Nephron progenitor cell (in vitro differentiated cells): ENCODE data around the gene NRSN1.

Source experiments
- DNase-seq: peaks from one replicate; pipeline ENCODE4 v3.0.0; 2021
- H3K27ac Mint-ChIP-seq: 2 replicates; pipeline ENCODE4 v1.8.0; 2021; ENCODE audit warnings: mild to moderate bottlenecking, moderate library complexity, mixed read lengths
- H3K27me3 Mint-ChIP-seq: 2 replicates; pipeline ENCODE4 v1.8.0; 2021; ENCODE audit warnings: mild to moderate bottlenecking, low read depth, mixed read lengths; ENCODE audit not compliant: poor library complexity
- H3K36me3 Mint-ChIP-seq: 2 replicates; pipeline ENCODE4 v1.8.0; 2021; ENCODE audit warnings: low read depth, mixed read lengths
- H3K4me1 Mint-ChIP-seq: 2 replicates; pipeline ENCODE4 v1.8.0; 2021; ENCODE audit warnings: mixed read lengths
- H3K4me3 Mint-ChIP-seq: 2 replicates; pipeline ENCODE4 v1.8.0; 2021; ENCODE audit warnings: mild to moderate bottlenecking, moderate library complexity, mixed read lengths
- H3K9me3 Mint-ChIP-seq: 2 replicates; pipeline ENCODE4 v1.8.0; 2021; ENCODE audit warnings: mild to moderate bottlenecking, moderate library complexity, mixed read lengths
- CTCF ChIP-seq: fragments of 200-600 bp; sonication (generic); IDR thresholded peaks from 2 replicates; pipeline ENCODE4 v1.5.0; 2021; ENCODE audit warnings: antibody characterized with exemption

Gene NRSN1

GRCh38 chr6:24125980-24126379, at the start of gene NRSN1:
Gene NRSN1, plus strand, starts transcription at chr6:24126215. Its CDS starts 8,113 bp downstream, at chr6:24134328.
- peaks cover 62% of the 10 kb centered on the region for H3K27me3 Mint-ChIP-seq
- peak within 1 kb of the TSS; percentile 82 for H3K4me3 Mint-ChIP-seq
- H3K4me1 Mint-ChIP-seq = peaks cover 11% of the 10 kb centered on the region
- H3K27ac Mint-ChIP-seq = no peak within 1 kb of the TSS
- H3K9me3 Mint-ChIP-seq = no peaks in the 10 kb centered on the region
- peak; percentile 86 for DNase-seq
- TF ChIP-seq CTCF = no peak
- no peaks in the 10 kb centered on the region for H3K36me3 Mint-ChIP-seq

- no peak for TF ChIP-seq CTCF
- DNase-seq = no peak
- H3K36me3 Mint-ChIP-seq = no peaks in the 10 kb centered on the region
- H3K4me1 Mint-ChIP-seq = peaks cover 17% of the 10 kb centered on the region
- peaks cover 23% of the 10 kb centered on the region for H3K9me3 Mint-ChIP-seq
- no peak overlapping the region for H3K4me3 Mint-ChIP-seq
- peaks cover 24% of the 10 kb centered on the region for H3K27me3 Mint-ChIP-seq
- H3K27ac Mint-ChIP-seq = no peak overlapping the region
These were observed 47.8 kb upstream of the NRSN1 start for GRCh38 chr6:24078200-24078599.

- Mint-ChIP-seq H3K27ac (no peak overlapping the region), H3K4me3 (no peak overlapping the region), H3K4me1 (peaks cover 17% of the 10 kb centered on the region), H3K27me3 (peaks cover 22% of the 10 kb centered on the region), H3K36me3 (no peaks in the 10 kb centered on the region), H3K9me3 (peaks cover 32% of the 10 kb centered on the region)
- no peak for DNase-seq
- TF ChIP-seq CTCF = no peak
These were observed 46.9 kb upstream of the NRSN1 start for GRCh38 chr6:24079076-24079475.

- no peak for TF ChIP-seq CTCF
- no peaks in the 10 kb centered on the region for H3K36me3 Mint-ChIP-seq
- no peak overlapping the region for H3K4me3 Mint-ChIP-seq
- peaks cover 16% of the 10 kb centered on the region for H3K4me1 Mint-ChIP-seq
- no peak for DNase-seq
- H3K27me3 Mint-ChIP-seq = peaks cover 16% of the 10 kb centered on the region
- H3K27ac Mint-ChIP-seq = no peak overlapping the region
- H3K9me3 Mint-ChIP-seq = peaks cover 36% of the 10 kb centered on the region
These were observed 45.3 kb upstream of the NRSN1 start for GRCh38 chr6:24080711-24081110.

- H3K4me3 Mint-ChIP-seq = no peak overlapping the region
- peaks cover 56% of the 10 kb centered on the region for H3K27me3 Mint-ChIP-seq
- H3K9me3 Mint-ChIP-seq = peaks cover 7% of the 10 kb centered on the region
- no peak for DNase-seq
- no peaks in the 10 kb centered on the region for H3K36me3 Mint-ChIP-seq
- no peak for TF ChIP-seq CTCF
- H3K27ac Mint-ChIP-seq = no peak overlapping the region
- no peaks in the 10 kb centered on the region for H3K4me1 Mint-ChIP-seq
These were observed 36.3 kb upstream of the NRSN1 start for GRCh38 chr6:24089736-24090135.

- no peak overlapping the region for H3K27ac Mint-ChIP-seq
- TF ChIP-seq CTCF = no peak
- no peak for DNase-seq
- no peaks in the 10 kb centered on the region for H3K36me3 Mint-ChIP-seq
- H3K27me3 Mint-ChIP-seq = peaks cover 64% of the 10 kb centered on the region
- no peaks in the 10 kb centered on the region for H3K4me1 Mint-ChIP-seq
- no peaks in the 10 kb centered on the region for H3K9me3 Mint-ChIP-seq
- no peak overlapping the region for H3K4me3 Mint-ChIP-seq
These were observed 33.6 kb upstream of the NRSN1 start for GRCh38 chr6:24092407-24092806.
